T-cell (primary cell): Measurements from ENCODE around the gene RPS14. TPM values are rescaled to one million over a fixed set of nuclear protein-coding genes. Genes with fewer than 3 reads are reported as not detected.

Experiments
- ATAC-seq, 4 experiments: fragments of 200-7000 bp in 3 of 4; fragments of 150-1000 bp in 1 of 4; cut with Tn5 transposase; replicated peaks in 1 of 4; 1 replicate in 3 of 4; 2 replicates in 1 of 4; pipeline ENCODE4 v1.10.0; 2021; ENCODE audit warnings: moderate library complexity in 3 of 4, mild to moderate bottlenecking in 2 of 4, moderate number of reproducible peaks in 1 of 4
- CTCF ChIA-PET, 2 donors: fragments of 300-600 bp; sonication (Branson Sonifier 250); formaldehyde crosslinking; loops; one replicate each; lab custom pipeline; 2022; ENCODE audit warnings: antibody characterized with exemption in 2 of 2; lab: Charles Lee
- POLR2A ChIA-PET, 2 donors: fragments of 300-600 bp; sonication (Branson Sonifier 250); formaldehyde crosslinking; loops; one replicate each; lab custom pipeline; 2022; ENCODE audit warnings: antibody characterized with exemption in 2 of 2; lab: Charles Lee
- DNase-seq, 35 experiments: peaks; one replicate each; pipeline versions ENCODE4 v3.0.0 to v3.0.0-alpha.2; 2013 to 2023
- H3K27ac ChIP-seq: one replicate; pipeline ENCODE4 v1.5.1; 2013; ENCODE audit warnings: low read length
- H3K27me3 ChIP-seq, 2 experiments: replicated peaks in 1 of 2; 1 replicate in 1 of 2; 2 replicates in 1 of 2; pipeline versions ENCODE4 v1.6.1 to v1.7.0; 2013; ENCODE audit warnings: low read length in 1 of 2, mixed read lengths in 1 of 2; ENCODE audit not compliant: control insufficient read depth in 2 of 2, insufficient read depth in 2 of 2; ENCODE audit errors: extremely low read depth in 1 of 2
- H3K36me3 ChIP-seq, 2 donors: 1 replicate in 1 of 2; 2 replicates in 1 of 2; pipeline versions ENCODE4 v1.6.1 to v1.7.0; 2013; ENCODE audit warnings: low read length in 1 of 2; ENCODE audit not compliant: control insufficient read depth in 2 of 2, insufficient read depth in 1 of 2; ENCODE audit errors: extremely low read depth in 1 of 2
- H3K4me1 ChIP-seq, 2 experiments: 1 replicate in 1 of 2; 2 replicates in 1 of 2; pipeline versions ENCODE4 v1.6.1 to v1.7.0; 2013; ENCODE audit warnings: low read length in 2 of 2, mixed read lengths in 1 of 2; ENCODE audit not compliant: insufficient read depth in 2 of 2, control insufficient read depth in 1 of 2; ENCODE audit errors: extremely low read depth in 1 of 2
- H3K4me3 ChIP-seq, 2 donors: 1 replicate in 1 of 2; 2 replicates in 1 of 2; pipeline versions ENCODE4 v1.5.1 to v1.7.0; 2013; ENCODE audit warnings: mild to moderate bottlenecking in 2 of 2, low read length in 1 of 2, moderate library complexity in 1 of 2; ENCODE audit not compliant: control insufficient read depth in 1 of 2; ENCODE audit errors: extremely low read depth in 1 of 2
- H3K9me3 ChIP-seq: 2 replicates; pipeline ENCODE4 v1.7.0; 2013
- H3K27ac Mint-ChIP-seq, 2 donors: one replicate each; pipeline ENCODE4 v1.8.0; 2020 to 2021; ENCODE audit warnings: mild to moderate bottlenecking in 2 of 2, mixed read lengths in 2 of 2
- H3K27me3 Mint-ChIP-seq, 2 donors: one replicate each; pipeline ENCODE4 v1.8.0; 2021 to 2022; ENCODE audit warnings: mixed read lengths in 2 of 2
- H3K36me3 Mint-ChIP-seq: one replicate; pipeline ENCODE4 v1.8.0; 2021; ENCODE audit warnings: mixed read lengths
- H3K4me1 Mint-ChIP-seq, 3 donors: one replicate each; pipeline ENCODE4 v1.8.0; 2020 to 2022; ENCODE audit warnings: mixed read lengths in 3 of 3, mild to moderate bottlenecking in 1 of 3
- H3K4me3 Mint-ChIP-seq, 3 donors: one replicate each; pipeline ENCODE4 v1.8.0; 2020 to 2022; ENCODE audit warnings: mild to moderate bottlenecking in 3 of 3, mixed read lengths in 3 of 3, moderate library complexity in 3 of 3
- H3K9me3 Mint-ChIP-seq, 3 donors: one replicate each; pipeline ENCODE4 v1.8.0; 2020 to 2022; ENCODE audit warnings: mixed read lengths in 3 of 3
- WGBS: methylation state at CpG from one replicate; pipeline ENCODE4 v1.1.5; 2013; ENCODE audit warnings: missing lambda C conversion rate; ENCODE audit not compliant: insufficient coverage; 5-methylcytosine and 5-hydroxymethylcytosine counted together
- total RNA-seq, 35 experiments: library from RNA in 6 of 35; stranded (reverse) in 6 of 35; fragments of 120-200 nt in 1 of 35; gene quantifications; one replicate each; pipeline versions ENCODE4 v1.2.1 to v1.2.4 and lab custom pipeline; 2013 to 2026

Gene RPS14
- total RNA-seq, 5 donors from 2014 or later (not counting 1 experiment from before 2014, with no cell fraction given), result 4,124 to 5,450 (median 5,009) TPM

DNA sequence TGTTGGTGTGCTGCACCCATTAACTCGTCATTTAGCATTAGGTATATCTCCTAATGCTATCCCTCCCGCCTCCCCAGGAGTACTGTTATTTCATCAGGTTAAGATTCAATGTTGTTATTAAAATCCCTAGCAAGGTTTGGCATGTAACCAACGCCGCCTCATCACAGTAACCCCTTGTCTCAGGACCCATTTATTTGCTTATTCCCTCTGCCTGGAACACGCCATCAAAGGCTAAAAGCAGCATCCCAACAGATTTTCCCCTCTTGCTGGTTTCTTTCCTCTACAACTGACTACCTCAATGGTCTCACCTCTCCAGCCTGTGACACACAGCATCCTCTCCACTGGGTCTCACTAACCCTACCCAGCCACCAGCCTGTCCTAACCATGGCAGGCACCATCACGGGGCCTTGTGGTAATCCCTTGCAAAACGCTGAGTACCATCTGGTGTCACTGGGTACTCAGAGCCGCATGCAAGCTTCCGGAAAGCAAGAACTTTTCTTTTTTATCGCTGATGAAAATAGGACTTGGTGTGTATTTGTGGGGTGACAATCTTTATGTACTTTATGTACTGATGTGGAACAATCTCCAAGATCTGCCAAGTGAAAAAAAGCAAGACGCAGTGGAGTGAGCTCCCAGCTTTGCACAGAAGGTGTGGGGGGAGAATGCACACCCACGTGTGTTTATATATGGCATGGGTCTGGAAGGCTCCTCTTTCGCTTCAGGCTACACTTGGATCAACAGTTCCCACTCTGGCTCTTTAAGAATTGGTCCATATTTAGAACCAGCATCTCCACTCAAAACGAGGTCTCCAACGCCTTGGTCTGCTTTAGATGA, 6.1 kb downstream of the RPS14 start:
- Mint-ChIP-seq H3K27ac (no peak overlapping the region), H3K4me1 (peaks cover 21 to 27% (median 26%) of the 10 kb centered on the region in 3 donors), H3K4me3 (no peak overlapping the region), H3K9me3 (no peaks in the 10 kb centered on the region), H3K27me3 (no peaks in the 10 kb centered on the region), H3K36me3 (peaks cover 46% of the 10 kb centered on the region)
- H3K27me3 ChIP-seq, result no peaks in the 10 kb centered on the region
- peaks cover 15 to 21% of the 10 kb centered on the region in 2 experiments for H3K4me1 ChIP-seq
- DNase-seq, result no peak
- POLR2A ChIA-PET, result interaction anchor here in 1 of 2 donors (0.6 kb wide), 1 partner anchor 495 kb away, joined by 3 read pairs; no protein-coding TSS in a partner anchor
- CTCF ChIA-PET, result interaction anchor here (1.1 to 1.7 kb wide), 2 partner anchors 45 to 257 kb away, joined by 3 to 4 read pairs; partner anchors contain the start of gene RBM22 (in 1 of the 2)
- peak in 2 of 4 experiments; percentile 9 to 21 for ATAC-seq
- H3K9me3 ChIP-seq, result no peaks in the 10 kb centered on the region
- WGBS, result 80% methylated on average over 11 of the region's 15 CpGs
- peaks cover 22 to 53% of the 10 kb centered on the region in 2 donors for H3K36me3 ChIP-seq
- no peak overlapping the region for H3K27ac ChIP-seq
- no peak overlapping the region for H3K4me3 ChIP-seq

DNA sequence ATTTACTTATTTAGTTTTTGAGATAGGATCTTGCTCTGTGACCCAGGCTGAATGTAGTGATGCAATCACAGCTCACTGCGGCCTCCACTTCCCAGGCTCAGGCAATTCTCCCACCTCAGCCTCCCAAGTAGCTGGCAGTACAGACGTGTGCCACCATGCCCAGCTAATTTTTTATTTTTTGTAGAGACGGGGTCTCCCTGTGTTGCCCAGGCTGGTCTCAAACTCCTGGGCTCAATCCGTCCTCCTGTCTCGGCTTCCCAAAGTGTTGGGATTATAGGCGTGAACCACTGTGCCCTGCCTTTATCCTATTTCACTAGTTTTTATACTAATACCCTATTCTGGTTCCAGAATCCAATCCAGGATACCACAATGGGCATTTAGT, 6.8 kb downstream of the RPS14 start:
- DNase-seq (no peak), ATAC-seq (no peak)
- H3K4me3 Mint-ChIP-seq, result no peak overlapping the region
- no peak overlapping the region for H3K27ac Mint-ChIP-seq
- ChIA-PET POLR2A (no interaction called here), CTCF (no interaction called here)
- H3K36me3 ChIP-seq, result peaks cover 22 to 46% of the 10 kb centered on the region in 2 donors
- no peaks in the 10 kb centered on the region for H3K27me3 Mint-ChIP-seq
- no peaks in the 10 kb centered on the region for H3K9me3 ChIP-seq
- H3K27me3 ChIP-seq, result no peaks in the 10 kb centered on the region
- H3K4me1 ChIP-seq, result peaks cover 8 to 13% of the 10 kb centered on the region in 2 experiments
- peaks cover 38% of the 10 kb centered on the region for H3K36me3 Mint-ChIP-seq
- 81% methylated on average over 5 of the region's 6 CpGs for WGBS
- H3K4me1 Mint-ChIP-seq, result peaks cover 13 to 19% (median 18%) of the 10 kb centered on the region in 3 donors
- H3K27ac ChIP-seq, result no peak overlapping the region
- H3K9me3 Mint-ChIP-seq, result no peaks in the 10 kb centered on the region
- no peak overlapping the region for H3K4me3 ChIP-seq

DNA sequence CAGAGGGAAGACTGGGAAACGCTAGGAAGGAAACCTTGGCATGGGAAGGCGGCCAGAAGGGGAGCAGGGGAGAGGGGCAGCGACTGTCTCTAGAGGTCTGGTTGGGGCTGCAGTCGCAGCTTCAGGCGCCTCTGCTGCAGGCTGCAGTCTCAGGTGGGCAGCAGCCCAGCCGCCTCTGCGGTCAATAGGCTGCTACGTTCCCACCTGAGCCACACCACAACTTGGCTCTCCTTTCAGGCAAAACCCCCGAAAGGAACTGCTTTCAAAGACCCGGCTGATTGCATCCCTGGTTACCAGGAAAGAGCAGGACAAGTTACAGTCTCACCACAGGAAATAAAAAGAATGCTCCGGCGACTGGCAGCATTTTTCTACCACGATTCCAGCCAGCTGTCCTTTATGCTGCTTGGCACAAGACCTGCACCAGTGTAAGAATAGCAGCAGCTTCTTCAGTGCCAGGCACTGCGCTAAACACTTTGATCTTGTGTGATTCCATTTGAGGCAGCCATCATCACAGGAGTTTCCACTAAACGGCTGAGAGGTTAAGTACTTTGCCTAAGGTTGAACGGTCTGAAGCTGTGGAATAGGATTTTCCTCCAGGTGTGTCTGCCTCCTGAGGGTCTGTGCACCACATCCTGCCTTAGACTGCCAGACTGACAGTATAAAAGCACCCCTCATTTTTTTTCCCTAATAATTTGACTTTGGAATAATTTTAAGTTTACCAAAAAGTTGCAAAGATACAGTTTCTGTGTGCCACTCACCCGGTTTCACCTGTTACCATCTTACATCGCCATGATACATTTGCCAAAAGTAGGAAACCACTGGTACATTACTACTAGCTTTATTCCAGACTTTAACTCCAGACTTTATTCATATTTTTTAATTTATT, 7.5 kb downstream of the RPS14 start:
- H3K4me3 ChIP-seq, result no peak overlapping the region
- H3K27ac ChIP-seq, result no peak overlapping the region
- DNase-seq (no peak), ATAC-seq (peak in 2 of 4 experiments; percentile 15 to 22)
- Mint-ChIP-seq H3K4me1 (peaks cover 10 to 13% (median 12%) of the 10 kb centered on the region in 3 donors), H3K4me3 (no peak overlapping the region), H3K27ac (peak overlapping the region; percentile 48), H3K36me3 (peaks cover 32% of the 10 kb centered on the region), H3K9me3 (no peaks in the 10 kb centered on the region), H3K27me3 (no peaks in the 10 kb centered on the region)
- ChIA-PET CTCF (no interaction called here), POLR2A (no interaction called here)
- H3K36me3 ChIP-seq, result peaks cover 19 to 40% of the 10 kb centered on the region in 2 donors
- H3K4me1 ChIP-seq, result peaks cover 2 to 7% of the 10 kb centered on the region in 2 experiments
- H3K27me3 ChIP-seq, result no peaks in the 10 kb centered on the region
- WGBS, result 84% methylated on average over 12 of the region's 18 CpGs
- H3K9me3 ChIP-seq, result no peaks in the 10 kb centered on the region

DNA sequence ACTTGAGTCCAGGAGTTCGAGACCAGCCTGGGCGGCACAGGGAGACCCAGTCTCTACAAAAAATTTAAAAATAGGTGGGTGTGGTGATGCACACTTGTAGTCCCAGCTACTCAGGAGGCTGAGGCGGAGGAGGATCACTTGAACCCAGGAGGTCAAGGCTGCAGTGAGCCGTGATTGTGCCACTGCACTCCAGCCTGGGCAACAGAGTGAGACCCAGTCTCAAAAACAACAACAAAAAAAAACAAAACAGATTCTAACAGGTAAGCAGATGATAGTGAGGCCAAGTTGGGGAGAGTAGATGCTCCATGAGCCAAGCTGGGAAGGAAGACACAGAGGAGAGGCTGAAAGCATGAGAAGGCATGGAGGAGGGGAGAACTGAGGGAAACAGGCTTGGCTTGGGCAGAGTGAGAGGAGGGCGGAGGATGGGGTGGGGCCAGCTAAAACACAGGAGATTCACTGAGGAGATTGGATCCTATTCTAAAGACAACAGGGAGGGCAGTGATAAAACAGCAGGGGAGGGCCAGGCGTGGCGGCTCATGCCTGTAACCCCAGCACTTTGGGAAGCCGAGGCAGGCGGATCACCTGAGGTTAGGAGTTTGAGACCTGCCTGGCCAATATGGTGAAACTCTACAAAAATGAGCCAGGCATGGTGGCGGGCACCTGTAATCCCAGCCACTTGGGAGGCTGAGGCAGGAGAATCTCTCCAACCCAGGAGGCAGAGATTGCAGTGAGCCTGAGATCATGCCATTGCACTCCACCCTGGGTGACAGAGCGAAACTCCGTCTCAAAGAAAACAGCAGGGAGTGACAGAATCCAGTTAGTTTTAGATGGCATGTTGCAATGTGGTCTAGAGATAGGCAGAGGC, 8.4 kb downstream of the RPS14 start:
- H3K4me3 Mint-ChIP-seq, result no peak overlapping the region
- no peak overlapping the region for H3K4me3 ChIP-seq
- H3K9me3 ChIP-seq, result no peaks in the 10 kb centered on the region
- peak overlapping the region; percentile 48 for H3K27ac Mint-ChIP-seq
- no peaks in the 10 kb centered on the region for H3K27me3 Mint-ChIP-seq
- DNase-seq (no peak), ATAC-seq (no peak)
- no peaks in the 10 kb centered on the region for H3K9me3 Mint-ChIP-seq
- H3K36me3 Mint-ChIP-seq, result peaks cover 23% of the 10 kb centered on the region
- 100% methylated on average over 8 of the region's 12 CpGs for WGBS
- CTCF ChIA-PET, result no interaction called here
- no peak overlapping the region for H3K27ac ChIP-seq
- no peaks in the 10 kb centered on the region for H3K27me3 ChIP-seq
- peaks cover 5 to 8% (median 8%) of the 10 kb centered on the region in 3 donors for H3K4me1 Mint-ChIP-seq
- H3K36me3 ChIP-seq, result peaks cover 11 to 31% of the 10 kb centered on the region in 2 donors
- peaks cover 1 to 2% of the 10 kb centered on the region in 2 experiments for H3K4me1 ChIP-seq
- POLR2A ChIA-PET, result interaction anchor here in 1 of 2 donors (0.5 kb wide), 1 partner anchor 44 kb away, joined by 3 read pairs; no protein-coding TSS in a partner anchor

DNA sequence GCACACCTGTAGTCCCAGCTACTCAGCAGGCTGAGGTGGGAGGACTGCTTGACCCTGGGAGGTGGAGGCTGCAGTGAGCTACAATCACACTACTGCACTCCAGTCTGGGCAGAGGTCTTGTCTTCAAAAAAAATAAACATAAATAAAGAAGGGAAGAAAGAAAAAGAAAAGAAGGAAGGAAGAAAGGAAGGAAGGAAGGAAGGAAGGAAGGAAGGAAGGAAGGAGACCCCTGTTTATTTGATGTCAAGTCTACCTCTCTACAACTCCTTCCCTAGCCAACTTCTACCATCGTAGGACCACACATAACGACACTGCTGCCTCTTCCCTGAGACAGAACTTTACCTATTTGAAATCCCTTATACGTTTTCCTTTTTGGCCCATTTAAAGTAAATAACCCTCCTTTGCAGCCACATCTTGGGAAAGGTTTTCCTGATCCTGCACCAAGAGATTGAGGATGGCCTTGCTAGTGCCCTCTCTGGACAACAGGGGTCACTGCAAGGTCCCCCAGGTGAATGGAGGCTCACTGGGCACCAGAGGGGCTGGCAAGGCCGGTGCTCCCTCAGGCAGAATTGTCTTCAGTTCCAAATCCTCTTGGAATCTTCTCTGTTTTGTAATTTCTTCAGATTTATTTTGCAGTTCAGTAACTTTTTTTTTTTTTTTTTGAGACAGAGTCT, 10.5 kb downstream of the RPS14 start:
- WGBS, result 100% methylated on average over 3 of the region's 4 CpGs
- H3K27ac Mint-ChIP-seq, result no peak overlapping the region

More for the DNA sequence above, 10.5 kb downstream of the RPS14 start:
- ChIA-PET CTCF (interaction anchor here (0.6 to 0.7 kb wide), 4 partner anchors 18 to 184 kb away, joined by 3 to 10 read pairs (median 5); no protein-coding TSS in a partner anchor), POLR2A (no interaction called here)
- peaks cover 9% of the 10 kb centered on the region for H3K36me3 Mint-ChIP-seq
- no peaks in the 10 kb centered on the region for H3K27me3 ChIP-seq
- H3K4me1 ChIP-seq, result peaks cover 2 to 6% of the 10 kb centered on the region in 2 experiments
- peaks cover 7 to 9% (median 8%) of the 10 kb centered on the region in 3 donors for H3K4me1 Mint-ChIP-seq
- DNase-seq (peak in 1 of 35 experiments; percentile 32), ATAC-seq (no peak)
- no peak overlapping the region for H3K27ac ChIP-seq
- H3K4me3 ChIP-seq, result no peak overlapping the region
- no peaks in the 10 kb centered on the region for H3K9me3 ChIP-seq
- H3K27me3 Mint-ChIP-seq, result no peaks in the 10 kb centered on the region
- peaks cover 3 to 9% of the 10 kb centered on the region in 2 donors for H3K36me3 ChIP-seq
- no peaks in the 10 kb centered on the region for H3K9me3 Mint-ChIP-seq
- no peak overlapping the region for H3K4me3 Mint-ChIP-seq
